Activated CD8-positive, alpha-beta T cell treated with anti-CD3 and anti-CD28 coated beads for 36 hours (primary cell): ENCODE results near the gene DACT2. TPM values are rescaled to one million over a fixed set of nuclear protein-coding genes. Genes with fewer than 3 reads are reported as not detected.

Experiments used
- ATAC-seq: fragments of 200-7000 bp; cut with Tn5 transposase; one replicate; pipeline ENCODE4 v1.10.0; 2021; ENCODE audit warnings: mild to moderate bottlenecking, moderate library complexity
- CTCF ChIA-PET: fragments of 350-600 bp; sonication (Branson Sonifier 250); formaldehyde crosslinking; loops from one replicate; lab custom pipeline; 2021; ENCODE audit warnings: antibody characterized with exemption; lab: Charles Lee
- POLR2A ChIA-PET: fragments of 350-600 bp; sonication (Branson Sonifier 250); formaldehyde crosslinking; loops from one replicate; lab custom pipeline; 2021; ENCODE audit warnings: antibody characterized with exemption; lab: Charles Lee
- DNase-seq: peaks from one replicate; pipeline ENCODE4 v3.0.0-alpha.2; 2020
- H3K27ac Mint-ChIP-seq: one replicate; pipeline ENCODE4 v1.8.0; 2021; ENCODE audit warnings: mild to moderate bottlenecking, mixed read lengths
- H3K27me3 Mint-ChIP-seq: one replicate; pipeline ENCODE4 v1.8.0; 2021; ENCODE audit warnings: mixed read lengths
- H3K36me3 Mint-ChIP-seq: one replicate; pipeline ENCODE4 v1.8.0; 2021; ENCODE audit warnings: low read depth, mixed read lengths
- H3K4me1 Mint-ChIP-seq: one replicate; pipeline ENCODE4 v1.8.0; 2021; ENCODE audit warnings: low read depth, mixed read lengths
- H3K4me3 Mint-ChIP-seq: one replicate; pipeline ENCODE4 v1.8.0; 2021; ENCODE audit warnings: mild to moderate bottlenecking, moderate library complexity, mixed read lengths
- H3K9me3 Mint-ChIP-seq: one replicate; pipeline ENCODE4 v1.8.0; 2021; ENCODE audit warnings: mixed read lengths
- CTCF ChIP-seq: fragments of 200-600 bp; IDR thresholded peaks from one replicate; pipeline ENCODE4 v1.8.0; 2022; ENCODE audit warnings: antibody characterized with exemption, mild to moderate bottlenecking
- intact Hi-C: fragments of 100-400 bp; cut with micrococcal nuclease; formaldehyde crosslinking; loops from one replicate; pipeline ENCODE4 v1.10.0; 2022
- total RNA-seq, 2 experiments: library from RNA; stranded (reverse); gene quantifications; one replicate each; pipeline ENCODE4 v1.2.3, GENCODE V29; 2021

DACT2 gene
- total RNA-seq, 2 experiments from 2014 or later: not detected

GRCh38 chr6:168352096-168352495 is 32.5 kb upstream of the DACT2 start:
- TF ChIP-seq CTCF: no peak
- Mint-ChIP-seq H3K36me3 (no peaks in the 10 kb centered on the region), H3K27ac (no peak overlapping the region), H3K27me3 (peaks cover 8% of the 10 kb centered on the region), H3K9me3 (peaks cover 4% of the 10 kb centered on the region), H3K4me3 (no peak overlapping the region), H3K4me1 (peaks cover 3% of the 10 kb centered on the region)
- ATAC-seq: no peak
- no peak for DNase-seq
- POLR2A ChIA-PET: no interaction called here
- CTCF ChIA-PET: no interaction called here
- intact Hi-C loops: no loop called here

- peaks cover 3% of the 10 kb centered on the region for H3K4me1 Mint-ChIP-seq
- POLR2A ChIA-PET: no interaction called here
- peaks cover 16% of the 10 kb centered on the region for H3K27me3 Mint-ChIP-seq
- CTCF ChIA-PET: no interaction called here
- H3K4me3 Mint-ChIP-seq: no peak overlapping the region
- ATAC-seq (no peak), DNase-seq (no peak)
- H3K36me3 Mint-ChIP-seq: no peaks in the 10 kb centered on the region
- intact Hi-C loops: no loop called here
- no peak for TF ChIP-seq CTCF
- H3K27ac Mint-ChIP-seq: no peak overlapping the region
- H3K9me3 Mint-ChIP-seq: peaks cover 4% of the 10 kb centered on the region
Measured at GRCh38 chr6:168349718-168350210, 30.2 kb upstream of the DACT2 start.

- CTCF ChIA-PET: no interaction called here
- DNase-seq: no peak
- no peaks in the 10 kb centered on the region for H3K36me3 Mint-ChIP-seq
- H3K27me3 Mint-ChIP-seq: peaks cover 22% of the 10 kb centered on the region
- TF ChIP-seq CTCF: no peak
- H3K9me3 Mint-ChIP-seq: peaks cover 4% of the 10 kb centered on the region
- intact Hi-C loops: no loop called here
- peaks cover 3% of the 10 kb centered on the region for H3K4me1 Mint-ChIP-seq
- H3K4me3 Mint-ChIP-seq: no peak overlapping the region
- no peak overlapping the region for H3K27ac Mint-ChIP-seq
- no peak for ATAC-seq
- POLR2A ChIA-PET: no interaction called here
Measured at GRCh38 chr6:168348186-168348585, 28.6 kb upstream of the DACT2 start.

- ATAC-seq (no peak), DNase-seq (no peak)
- Mint-ChIP-seq H3K9me3 (peaks cover 4% of the 10 kb centered on the region), H3K4me3 (no peak overlapping the region), H3K36me3 (no peaks in the 10 kb centered on the region), H3K27ac (no peak overlapping the region), H3K4me1 (peaks cover 3% of the 10 kb centered on the region), H3K27me3 (peaks cover 22% of the 10 kb centered on the region)
- intact Hi-C loops: no loop called here
- no peak for TF ChIP-seq CTCF
- ChIA-PET POLR2A (no interaction called here), CTCF (no interaction called here)
Measured at GRCh38 chr6:168347615-168348014, 28.0 kb upstream of the DACT2 start.

GRCh38 chr6:168347053-168347452 is 27.5 kb upstream of the DACT2 start:
- DNase-seq (no peak), ATAC-seq (no peak)
- POLR2A ChIA-PET: no interaction called here
- Mint-ChIP-seq H3K27me3 (peaks cover 22% of the 10 kb centered on the region), H3K4me3 (no peak overlapping the region), H3K4me1 (peaks cover 3% of the 10 kb centered on the region), H3K27ac (no peak overlapping the region), H3K9me3 (peaks cover 4% of the 10 kb centered on the region), H3K36me3 (no peaks in the 10 kb centered on the region)
- CTCF ChIA-PET: no interaction called here
- no peak for TF ChIP-seq CTCF
- intact Hi-C loops: no loop called here
